C4-2B (cell line): ENCODE measurements around the gene ADGRD1.

Experiments used
- ZFX ChIP-seq: fragments of 450-650 bp; IDR thresholded peaks from 2 replicates; pipeline ENCODE4 v1.6.1; 2017
- TF ChIP-seq, protein P1 (sequence below): fragments of 450-650 bp; conservative IDR thresholded peaks from 2 replicates; pipeline ENCODE4 v1.5.1; 2017; ENCODE audit warnings: mild to moderate bottlenecking

GRCh38 chr12:131152587-131152986 is 198.9 kb downstream of the ADGRD1 start:
- no peak for TF ChIP-seq ZFX
- TF ChIP-seq, protein P1, sequence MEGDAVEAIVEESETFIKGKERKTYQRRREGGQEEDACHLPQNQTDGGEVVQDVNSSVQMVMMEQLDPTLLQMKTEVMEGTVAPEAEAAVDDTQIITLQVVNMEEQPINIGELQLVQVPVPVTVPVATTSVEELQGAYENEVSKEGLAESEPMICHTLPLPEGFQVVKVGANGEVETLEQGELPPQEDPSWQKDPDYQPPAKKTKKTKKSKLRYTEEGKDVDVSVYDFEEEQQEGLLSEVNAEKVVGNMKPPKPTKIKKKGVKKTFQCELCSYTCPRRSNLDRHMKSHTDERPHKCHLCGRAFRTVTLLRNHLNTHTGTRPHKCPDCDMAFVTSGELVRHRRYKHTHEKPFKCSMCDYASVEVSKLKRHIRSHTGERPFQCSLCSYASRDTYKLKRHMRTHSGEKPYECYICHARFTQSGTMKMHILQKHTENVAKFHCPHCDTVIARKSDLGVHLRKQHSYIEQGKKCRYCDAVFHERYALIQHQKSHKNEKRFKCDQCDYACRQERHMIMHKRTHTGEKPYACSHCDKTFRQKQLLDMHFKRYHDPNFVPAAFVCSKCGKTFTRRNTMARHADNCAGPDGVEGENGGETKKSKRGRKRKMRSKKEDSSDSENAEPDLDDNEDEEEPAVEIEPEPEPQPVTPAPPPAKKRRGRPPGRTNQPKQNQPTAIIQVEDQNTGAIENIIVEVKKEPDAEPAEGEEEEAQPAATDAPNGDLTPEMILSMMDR: no peak
